Type B pancreatic cell (in vitro differentiated cells): ENCODE measurements around the gene GABARAPL1. TPM values are rescaled to one million over a fixed set of nuclear protein-coding genes. Genes with fewer than 3 reads are reported as not detected.
"Not testable (repeated sequence)": the region's sequence is repeated elsewhere in the genome, so short reads cannot be mapped to it uniquely, and the experiment has no call there.

ENCODE experiments used
- DNase-seq: peaks from one replicate; pipeline ENCODE4 v3.0.0; 2021; ENCODE audit warnings: mixed read lengths; ENCODE audit not compliant: unreplicated experiment; ENCODE audit errors: extremely low spot score
- H3K27ac Mint-ChIP-seq: 2 replicates; pipeline ENCODE4 v1.8.0; 2021; ENCODE audit warnings: mild to moderate bottlenecking, mixed read lengths
- H3K27me3 Mint-ChIP-seq: 2 replicates; pipeline ENCODE4 v1.8.0; 2021; ENCODE audit warnings: mixed read lengths
- H3K36me3 Mint-ChIP-seq: 2 replicates; pipeline ENCODE4 v1.8.0; 2021; ENCODE audit warnings: mixed read lengths
- H3K4me1 Mint-ChIP-seq: one replicate; pipeline ENCODE4 v1.8.0; 2021; ENCODE audit warnings: mixed read lengths; ENCODE audit not compliant: unreplicated experiment
- H3K4me3 Mint-ChIP-seq: 2 replicates; pipeline ENCODE4 v1.8.0; 2021; ENCODE audit warnings: mild to moderate bottlenecking, mixed read lengths
- H3K9me3 Mint-ChIP-seq: 2 replicates; pipeline ENCODE4 v1.8.0; 2021; ENCODE audit warnings: mixed read lengths
- total RNA-seq: library from RNA; stranded (reverse); gene quantifications from 2 replicates; pipeline ENCODE4 v1.2.1, GENCODE V29; 2021; ENCODE audit warnings: low replicate concordance
- TF ChIP-seq, protein P1 (sequence below): fragments of 200-600 bp; sonication (generic); conservative IDR thresholded peaks from 2 replicates; pipeline ENCODE4 v1.5.0; 2021; ENCODE audit warnings: antibody characterized with exemption, mild to moderate bottlenecking

GABARAPL1 gene
- total RNA-seq, 1 donor from 2014 or later: 43.5 TPM

DNA sequence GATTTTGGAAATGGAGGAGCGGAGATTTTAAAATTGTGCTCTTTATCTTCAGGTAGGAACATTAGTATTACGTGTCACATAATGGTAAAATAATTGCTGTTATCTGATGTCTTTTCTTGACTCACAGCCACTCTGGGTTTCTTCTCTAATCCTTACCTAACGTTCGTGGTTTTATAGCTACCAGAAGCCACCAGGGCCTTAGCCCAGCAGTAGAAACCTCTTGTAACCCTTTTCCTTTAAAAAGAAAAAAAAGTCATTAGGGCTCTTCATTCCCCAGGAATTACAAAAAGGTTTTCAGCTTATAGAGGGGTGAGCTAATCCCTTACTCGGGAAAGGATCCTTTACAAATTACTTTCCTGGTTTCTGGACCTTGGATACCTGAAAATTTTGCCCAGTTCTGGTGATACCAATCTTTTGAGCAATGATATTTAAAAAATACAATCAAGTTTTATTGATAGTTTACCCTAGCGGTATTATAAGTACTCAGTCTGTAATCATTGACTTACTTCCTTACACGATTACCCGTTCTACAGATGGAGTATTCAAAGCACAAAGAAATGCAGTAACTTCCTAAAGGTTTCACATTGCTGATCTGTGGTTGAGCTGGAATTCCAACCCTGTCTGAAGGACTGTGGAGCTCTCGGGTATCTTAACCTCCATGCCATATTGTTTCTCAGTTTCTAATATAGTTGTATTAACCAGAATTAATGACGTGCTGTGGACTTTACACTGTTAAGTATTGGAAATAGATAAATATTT lies 1.6 kb downstream of the GABARAPL1 start:
- peak overlapping the region; percentile 100 for H3K27ac Mint-ChIP-seq
- peaks cover 5% of the 10 kb centered on the region for H3K4me1 Mint-ChIP-seq
- DNase-seq: no peak
- peaks cover 17% of the 10 kb centered on the region for H3K36me3 Mint-ChIP-seq
- H3K4me3 Mint-ChIP-seq: peak overlapping the region; percentile 97
- H3K9me3 Mint-ChIP-seq: no peaks in the 10 kb centered on the region
- TF ChIP-seq, protein P1, sequence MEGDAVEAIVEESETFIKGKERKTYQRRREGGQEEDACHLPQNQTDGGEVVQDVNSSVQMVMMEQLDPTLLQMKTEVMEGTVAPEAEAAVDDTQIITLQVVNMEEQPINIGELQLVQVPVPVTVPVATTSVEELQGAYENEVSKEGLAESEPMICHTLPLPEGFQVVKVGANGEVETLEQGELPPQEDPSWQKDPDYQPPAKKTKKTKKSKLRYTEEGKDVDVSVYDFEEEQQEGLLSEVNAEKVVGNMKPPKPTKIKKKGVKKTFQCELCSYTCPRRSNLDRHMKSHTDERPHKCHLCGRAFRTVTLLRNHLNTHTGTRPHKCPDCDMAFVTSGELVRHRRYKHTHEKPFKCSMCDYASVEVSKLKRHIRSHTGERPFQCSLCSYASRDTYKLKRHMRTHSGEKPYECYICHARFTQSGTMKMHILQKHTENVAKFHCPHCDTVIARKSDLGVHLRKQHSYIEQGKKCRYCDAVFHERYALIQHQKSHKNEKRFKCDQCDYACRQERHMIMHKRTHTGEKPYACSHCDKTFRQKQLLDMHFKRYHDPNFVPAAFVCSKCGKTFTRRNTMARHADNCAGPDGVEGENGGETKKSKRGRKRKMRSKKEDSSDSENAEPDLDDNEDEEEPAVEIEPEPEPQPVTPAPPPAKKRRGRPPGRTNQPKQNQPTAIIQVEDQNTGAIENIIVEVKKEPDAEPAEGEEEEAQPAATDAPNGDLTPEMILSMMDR: no peak
- H3K27me3 Mint-ChIP-seq: peaks cover 7% of the 10 kb centered on the region

DNA sequence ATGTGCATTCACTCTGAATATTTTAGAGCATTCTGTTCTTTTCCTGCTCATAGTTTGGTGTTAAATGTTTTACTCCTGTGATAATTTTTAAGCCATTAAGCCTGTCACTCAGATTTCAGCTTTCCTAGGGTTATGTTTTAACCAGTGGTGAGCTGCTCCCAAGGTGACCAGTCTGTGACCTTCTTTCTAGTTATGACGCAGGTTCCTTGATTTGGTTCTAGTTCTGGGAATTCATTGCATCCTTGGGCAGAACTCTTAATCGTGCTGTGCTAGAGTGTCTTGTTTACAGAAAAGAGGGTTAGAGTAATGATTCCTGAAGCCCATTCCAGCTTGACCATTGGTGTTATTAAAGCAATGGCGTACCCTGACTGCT lies 2.2 kb downstream of the GABARAPL1 start:
- Mint-ChIP-seq H3K27ac (peak overlapping the region; percentile 100), H3K4me3 (peak overlapping the region; percentile 97), H3K4me1 (peaks cover 5% of the 10 kb centered on the region), H3K36me3 (peaks cover 18% of the 10 kb centered on the region), H3K9me3 (no peaks in the 10 kb centered on the region), H3K27me3 (peaks cover 7% of the 10 kb centered on the region)
- TF ChIP-seq, protein P1: no peak
- DNase-seq: no peak

DNA sequence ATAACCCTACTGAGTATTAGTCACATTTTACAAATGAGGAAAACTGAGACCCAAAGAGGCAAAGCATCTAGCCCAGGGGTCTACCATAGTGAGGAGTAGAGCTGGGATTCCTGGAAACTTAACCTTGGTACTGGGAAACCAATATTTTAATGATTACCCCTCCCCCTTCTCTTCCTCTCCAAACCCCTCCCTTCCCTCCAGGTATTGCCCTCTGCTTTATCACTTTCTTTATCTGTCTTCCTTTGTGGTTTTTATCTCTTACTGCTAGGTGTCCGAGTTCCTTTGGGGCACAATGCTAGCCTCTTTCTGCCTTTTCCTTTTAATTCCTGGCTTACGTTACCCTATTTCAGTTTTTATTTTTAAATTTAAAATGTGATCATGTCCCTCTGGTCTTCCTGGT lies 2.8 kb downstream of the GABARAPL1 start:
- Mint-ChIP-seq H3K36me3 (peaks cover 24% of the 10 kb centered on the region), H3K4me1 (peaks cover 5% of the 10 kb centered on the region), H3K4me3 (peak overlapping the region; percentile 97), H3K9me3 (no peaks in the 10 kb centered on the region), H3K27ac (peak overlapping the region; percentile 100), H3K27me3 (peaks cover 7% of the 10 kb centered on the region)
- DNase-seq: no peak
- TF ChIP-seq, protein P1: no peak

DNA sequence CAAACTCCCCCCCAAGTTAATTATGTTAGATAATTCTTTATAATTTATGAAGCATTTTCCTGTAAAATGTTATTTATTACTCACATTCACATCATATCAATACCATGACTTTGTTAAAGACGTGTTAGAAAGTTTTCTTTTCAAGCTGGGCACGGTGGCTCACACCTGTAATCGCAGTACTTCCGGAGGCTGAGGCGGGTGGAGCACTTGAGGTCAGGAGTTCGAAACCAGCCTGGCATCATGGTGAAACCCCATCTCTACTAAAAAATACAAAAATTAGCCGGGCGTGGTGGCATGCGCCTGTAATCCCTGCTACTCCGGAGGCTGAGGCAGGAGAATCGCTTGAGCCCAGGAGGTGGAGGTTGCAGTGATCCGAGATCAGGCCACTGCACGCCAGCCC lies 3.3 kb downstream of the GABARAPL1 start:
- Mint-ChIP-seq H3K27ac (peak overlapping the region; percentile 100), H3K36me3 (peaks cover 29% of the 10 kb centered on the region)
- H3K27me3 Mint-ChIP-seq, H3K4me1 Mint-ChIP-seq, H3K9me3 Mint-ChIP-seq, H3K4me3 Mint-ChIP-seq, DNase-seq: not testable (repeated sequence)

DNA sequence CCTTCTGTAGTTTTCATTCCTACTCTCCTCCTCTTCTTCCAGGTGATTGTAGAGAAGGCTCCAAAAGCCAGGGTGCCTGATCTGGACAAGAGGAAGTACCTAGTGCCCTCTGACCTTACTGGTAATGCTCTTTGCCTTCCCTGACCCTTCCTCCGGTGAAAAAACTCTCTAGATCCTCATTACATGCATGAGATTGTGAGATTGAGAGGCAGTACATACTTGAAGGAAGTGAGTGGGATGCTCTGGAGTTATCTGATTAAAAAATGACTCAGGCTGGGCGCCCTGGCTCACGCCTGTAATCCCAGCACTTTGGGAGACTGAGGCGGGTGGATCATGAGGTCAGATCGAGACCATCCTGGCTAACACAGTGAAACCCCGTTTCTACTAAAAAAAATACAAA lies 5.3 kb downstream of the GABARAPL1 start:
- peaks cover 43% of the 10 kb centered on the region for H3K36me3 Mint-ChIP-seq
- H3K4me1 Mint-ChIP-seq: no peaks in the 10 kb centered on the region
- no peaks in the 10 kb centered on the region for H3K9me3 Mint-ChIP-seq
- H3K27ac Mint-ChIP-seq: peak overlapping the region; percentile 14
- TF ChIP-seq, protein P1: no peak
- H3K27me3 Mint-ChIP-seq: no peaks in the 10 kb centered on the region
- no peak for DNase-seq
- H3K4me3 Mint-ChIP-seq: no peak overlapping the region

DNA sequence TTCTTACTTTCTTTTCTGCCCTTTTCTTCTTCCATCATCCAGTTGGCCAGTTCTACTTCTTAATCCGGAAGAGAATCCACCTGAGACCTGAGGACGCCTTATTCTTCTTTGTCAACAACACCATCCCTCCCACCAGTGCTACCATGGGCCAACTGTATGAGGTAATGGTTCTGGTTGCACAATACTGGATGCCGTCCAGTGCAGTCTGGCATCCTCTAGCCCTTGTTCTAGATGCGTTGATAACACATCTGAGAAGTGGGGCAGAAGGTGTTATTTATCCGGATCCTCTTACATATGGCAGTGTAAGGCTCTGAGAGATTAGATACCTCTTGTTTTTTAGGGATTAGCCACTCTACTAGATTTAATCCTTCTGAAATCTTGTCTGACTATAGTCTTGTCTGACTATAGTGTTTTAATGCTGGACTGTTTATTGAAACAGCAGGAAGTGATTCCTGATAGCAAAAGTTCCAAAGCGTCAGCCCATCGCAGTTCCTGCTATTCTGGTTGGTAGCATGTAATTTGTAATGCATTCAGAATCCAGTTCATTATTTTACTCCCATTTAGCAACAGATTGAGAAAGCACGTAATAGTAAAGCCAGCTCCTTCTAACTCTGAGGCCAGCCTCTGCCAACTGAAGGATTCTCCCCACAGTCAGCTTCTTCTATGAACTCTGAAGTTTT lies 7.9 kb downstream of the GABARAPL1 start:
- H3K9me3 Mint-ChIP-seq: no peaks in the 10 kb centered on the region
- no peak for DNase-seq
- H3K27ac Mint-ChIP-seq: peak overlapping the region; percentile 60
- no peak overlapping the region for H3K4me3 Mint-ChIP-seq
- TF ChIP-seq, protein P1: no peak
- no peaks in the 10 kb centered on the region for H3K27me3 Mint-ChIP-seq
- H3K4me1 Mint-ChIP-seq: no peaks in the 10 kb centered on the region
- peaks cover 53% of the 10 kb centered on the region for H3K36me3 Mint-ChIP-seq
